NCI-H526 treated with DMSO at 0.1 percent for 48 hours (cell line): ENCODE measurements around the gene C16orf86.

ENCODE experiments used
- DNase-seq: peaks from one replicate; lab custom pipeline; 2025; lab: John Stamatoyannopoulos, UW

C16orf86 gene

GRCh38 chr16:67667453-67667816, 821 bp downstream of the C16orf86 start:
- DNase-seq, result no peak

- DNase-seq, result peak; percentile 77
Observed at GRCh38 chr16:67667817-67668494, 1.3 kb downstream of the C16orf86 start.

GRCh38 chr16:67668495-67669157, 2.0 kb downstream of the C16orf86 start:
- no peak for DNase-seq

GRCh38 chr16:67669499-67670101, 3.0 kb downstream of the C16orf86 start:
- DNase-seq, result no peak

GRCh38 chr16:67672306-67672705, 5.7 kb downstream of the C16orf86 start:
- DNase-seq, result no peak

- DNase-seq, result no peak
Observed at GRCh38 chr16:67672739-67673662, 6.4 kb downstream of the C16orf86 start.

- DNase-seq, result no peak
Observed at GRCh38 chr16:67673712-67674580, 7.3 kb downstream of the C16orf86 start.

- DNase-seq, result no peak
Observed at GRCh38 chr16:67674851-67675578, 8.4 kb downstream of the C16orf86 start.

- no peak for DNase-seq
Observed at GRCh38 chr16:67675579-67675935, 8.9 kb downstream of the C16orf86 start.

GRCh38 chr16:67675999-67676398, 9.4 kb downstream of the C16orf86 start:
- no peak for DNase-seq

- no peak for DNase-seq
Observed at GRCh38 chr16:67676516-67676915, 9.9 kb downstream of the C16orf86 start.

GRCh38 chr16:67676939-67677338, 10.3 kb downstream of the C16orf86 start:
- DNase-seq, result no peak

GRCh38 chr16:67677712-67678111, 11.1 kb downstream of the C16orf86 start:
- DNase-seq, result no peak

GRCh38 chr16:67678354-67679023, 11.9 kb downstream of the C16orf86 start:
- DNase-seq, result peak; percentile 84

GRCh38 chr16:67679935-67680897, 13.6 kb downstream of the C16orf86 start:
- no peak for DNase-seq

GRCh38 chr16:67683767-67684166, 17.2 kb downstream of the C16orf86 start:
- no peak for DNase-seq

GRCh38 chr16:67685388-67686112, 18.9 kb downstream of the C16orf86 start:
- no peak for DNase-seq
